ENCODE results near the gene AUTS2.

Gene AUTS2

DNA sequence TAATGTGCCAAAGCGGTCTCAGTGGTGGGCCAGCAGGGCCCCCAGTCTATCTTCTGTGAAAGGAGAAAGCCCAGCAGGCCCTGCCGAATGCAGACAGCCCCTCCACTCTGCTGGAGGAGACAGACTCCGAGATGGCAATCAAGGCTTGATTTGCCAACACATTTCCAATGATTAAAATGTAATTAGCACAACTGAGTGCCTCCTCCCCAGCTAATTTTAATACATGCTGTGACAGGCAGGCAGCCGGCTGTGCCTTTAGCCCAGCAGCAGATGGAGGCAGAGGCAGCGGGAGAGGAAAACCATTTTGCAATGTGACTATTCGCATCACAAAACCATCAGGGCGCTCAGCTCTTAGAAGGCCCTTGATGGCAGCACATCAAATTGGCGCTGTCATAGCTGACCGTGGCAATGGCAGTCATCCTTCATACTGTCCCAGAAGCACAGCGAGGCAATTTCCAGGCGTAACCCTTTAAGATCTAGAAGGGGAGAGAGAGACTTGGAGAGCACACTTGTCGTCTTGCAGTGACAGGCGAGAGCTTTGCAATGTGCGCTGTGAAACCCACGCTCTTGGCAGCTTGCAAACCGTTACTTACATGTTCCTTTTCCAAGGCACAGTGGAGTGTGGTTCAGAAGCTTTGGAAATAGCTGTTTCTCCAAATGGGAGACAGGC lies 818.8 kb downstream of the AUTS2 start:
- no peak for DNase-seq (ENCODE audit: low read depth)

DNA sequence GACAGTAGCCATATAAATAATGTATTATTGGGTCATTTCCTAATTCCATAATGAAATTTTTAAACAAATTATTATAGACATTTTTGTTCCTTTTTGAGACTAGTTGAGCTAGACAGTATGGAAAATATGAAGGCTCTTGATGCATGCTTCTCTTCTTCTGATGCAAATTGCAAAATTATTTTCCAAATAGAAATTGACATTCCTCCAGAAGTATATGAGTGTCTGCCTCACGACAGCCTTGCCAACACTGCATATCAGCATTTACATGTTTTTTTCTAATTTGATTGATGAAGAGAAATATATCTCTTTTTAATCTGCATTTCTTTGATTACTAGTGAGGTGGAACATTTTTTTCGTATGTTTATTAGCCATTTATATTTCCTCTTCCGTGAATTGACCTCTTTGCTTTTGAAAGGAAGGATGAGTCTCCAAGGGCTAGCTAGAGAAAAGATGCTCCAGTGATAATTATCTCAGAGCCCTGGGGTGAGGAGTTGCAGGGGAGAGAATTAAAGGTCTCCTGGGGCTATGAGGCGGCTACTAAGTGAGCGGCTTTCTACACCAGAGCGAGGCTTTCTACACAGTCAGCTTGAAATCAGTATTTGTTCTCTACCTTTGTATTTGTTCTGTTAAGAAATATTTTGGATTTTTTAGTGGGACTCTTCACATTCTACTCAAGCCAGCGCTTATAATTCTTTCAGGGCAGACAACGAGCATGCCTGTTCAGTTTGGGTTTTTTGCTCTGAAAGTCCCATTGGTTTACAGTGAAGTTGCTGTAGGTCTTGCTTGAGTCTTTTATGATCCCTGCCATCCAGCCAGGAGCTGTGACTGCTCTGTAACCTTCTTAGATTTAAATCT lies 821.5 kb downstream of the AUTS2 start:
- DNase-seq (ENCODE audit: low read depth) = no peak

DNA sequence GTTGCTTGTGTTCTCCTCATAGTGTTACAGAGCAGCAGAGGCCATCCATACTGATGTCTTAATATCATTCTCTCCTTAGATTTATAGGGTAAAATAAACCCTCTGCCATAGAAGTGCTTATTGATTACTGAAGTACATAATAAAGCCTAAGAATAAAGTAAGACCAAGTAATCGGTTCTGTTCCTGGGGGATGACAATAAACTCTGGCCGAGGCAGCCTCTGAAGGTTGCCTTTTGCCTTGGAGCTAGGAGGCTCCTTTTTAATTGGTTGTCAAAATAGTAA lies 822.0 kb downstream of the AUTS2 start:
- no peak for DNase-seq (ENCODE audit: low read depth)

DNA sequence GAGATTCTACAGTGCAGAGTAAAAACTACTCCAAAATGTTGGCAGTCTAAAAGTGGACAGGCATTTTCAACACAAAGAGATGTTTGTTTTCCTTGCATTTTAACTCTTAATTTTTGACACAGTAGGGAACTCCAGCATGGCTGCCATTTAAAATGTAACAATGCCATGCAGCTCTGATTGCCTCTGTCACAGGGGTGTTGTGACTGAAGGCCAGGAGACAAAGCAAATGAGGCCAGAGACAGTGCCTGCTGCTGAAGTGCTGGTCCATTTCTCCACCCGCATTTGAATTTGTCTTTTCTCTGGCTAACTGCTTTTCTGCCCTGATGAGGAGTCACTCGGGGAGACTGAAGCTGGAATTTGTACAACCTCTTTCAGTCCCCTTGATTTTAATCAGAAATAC lies 823.0 kb downstream of the AUTS2 start:
- no peak for DNase-seq (ENCODE audit: low read depth)

DNA sequence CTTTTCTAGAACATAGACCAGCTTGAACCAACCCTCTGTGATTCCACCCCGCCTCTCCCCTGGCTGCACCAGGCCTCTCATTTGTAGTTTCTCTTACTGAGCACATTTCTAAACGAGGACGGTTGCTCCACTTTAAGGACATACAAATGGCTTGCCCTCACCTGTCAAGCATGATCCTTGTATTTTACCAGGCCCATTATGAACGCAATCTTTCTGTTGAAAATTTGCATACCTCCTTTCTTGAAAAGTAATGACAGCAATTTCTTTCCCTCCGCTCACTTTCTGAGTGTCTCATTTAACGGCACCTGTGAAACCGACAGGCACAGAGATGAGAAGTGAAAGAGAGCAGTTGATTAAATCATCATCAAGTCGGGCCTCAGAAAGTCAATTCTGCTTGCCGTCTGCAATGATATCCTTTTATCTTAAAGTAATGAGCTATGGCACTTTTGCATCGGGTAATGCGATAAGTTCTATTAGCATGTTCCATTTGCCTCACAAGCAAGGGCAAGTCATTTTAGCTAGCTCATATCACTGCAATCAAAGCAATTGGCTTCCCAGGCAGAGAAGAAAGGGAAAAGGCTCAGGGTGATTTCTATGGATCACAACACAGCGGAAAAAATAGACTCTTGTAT lies 828.1 kb downstream of the AUTS2 start:
- no peak for DNase-seq (ENCODE audit: low read depth)

DNA sequence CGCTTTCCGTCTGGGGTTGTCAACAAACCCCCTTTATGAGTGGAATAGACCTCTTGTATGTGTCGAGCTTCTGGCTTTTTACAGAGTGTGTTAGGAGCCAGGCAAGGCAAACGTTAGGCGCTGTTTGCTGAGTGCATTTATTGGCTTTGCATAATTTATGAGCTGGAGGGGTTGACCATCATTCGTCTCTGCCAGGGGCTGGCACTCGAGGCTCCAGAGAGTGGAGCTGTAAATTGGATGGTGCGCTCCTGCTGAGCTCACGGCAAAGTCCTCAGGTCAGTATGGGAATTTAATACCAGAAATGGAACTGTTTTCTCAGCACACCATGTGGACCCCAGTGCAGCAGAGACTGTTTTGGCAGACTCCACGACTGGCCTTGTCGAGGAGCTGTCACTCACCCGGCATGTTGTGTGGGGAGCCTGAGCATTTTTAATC lies 834.3 kb downstream of the AUTS2 start:
- no peak for DNase-seq (ENCODE audit: low read depth)

DNA sequence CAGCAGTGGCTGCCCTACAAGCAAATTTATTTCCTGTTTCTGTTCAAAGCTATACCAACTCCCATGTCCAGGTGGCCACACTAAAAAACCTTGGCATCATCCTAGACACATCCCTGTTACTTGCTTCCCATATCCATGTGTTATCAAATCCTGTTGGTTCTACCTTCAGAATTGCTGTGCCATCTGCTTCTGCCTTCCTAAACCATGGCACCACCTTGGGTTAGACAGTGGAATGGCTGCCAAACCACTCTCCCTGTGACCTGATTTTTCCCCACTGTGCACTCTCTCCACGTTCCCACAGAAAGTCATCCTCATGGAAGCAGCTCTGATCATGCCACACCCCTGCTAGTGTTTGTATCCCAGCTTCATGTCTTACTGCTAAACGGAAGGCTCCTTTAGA lies 836.1 kb downstream of the AUTS2 start:
- DNase-seq (ENCODE audit: low read depth) = no peak

DNA sequence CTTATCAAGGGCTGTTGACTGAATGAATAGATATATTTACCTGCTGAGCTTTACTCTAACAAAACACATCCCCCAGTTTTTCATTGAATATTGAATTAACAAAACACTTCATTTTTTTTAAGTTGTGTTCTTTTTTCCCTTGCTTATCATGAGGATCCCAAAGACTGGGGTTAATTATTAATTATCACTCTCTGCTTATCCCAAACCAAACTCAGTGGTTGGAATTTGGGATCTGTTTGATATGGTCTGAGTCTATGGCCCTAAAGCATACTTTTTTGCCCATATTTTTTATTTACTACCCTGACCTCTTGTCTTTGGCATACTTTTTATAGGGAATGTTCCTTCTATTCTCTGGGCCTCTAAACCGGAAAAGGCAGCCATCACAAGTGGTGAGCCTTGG lies 836.5 kb downstream of the AUTS2 start:
- DNase-seq (ENCODE audit: low read depth) = no peak

DNA sequence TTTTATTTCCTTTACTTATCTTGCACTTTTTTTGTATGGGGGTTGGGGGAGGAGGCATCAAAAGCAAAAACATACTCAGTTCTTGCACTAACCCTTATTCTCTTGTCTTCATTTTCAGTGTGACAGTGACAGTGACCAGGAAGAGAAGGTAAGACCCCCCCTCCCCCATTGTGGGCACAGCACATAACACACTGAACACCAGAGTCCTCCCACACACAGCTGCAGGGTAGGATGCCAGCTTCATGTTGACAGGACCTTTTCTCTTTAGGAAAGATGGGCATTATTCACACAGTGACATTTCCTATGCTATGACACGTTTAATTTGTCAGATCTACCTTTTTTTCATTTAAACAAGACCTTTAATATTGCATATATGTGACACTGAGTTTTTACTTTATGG lies 837.4 kb downstream of the AUTS2 start:
- no peak for DNase-seq (ENCODE audit: low read depth)

DNA sequence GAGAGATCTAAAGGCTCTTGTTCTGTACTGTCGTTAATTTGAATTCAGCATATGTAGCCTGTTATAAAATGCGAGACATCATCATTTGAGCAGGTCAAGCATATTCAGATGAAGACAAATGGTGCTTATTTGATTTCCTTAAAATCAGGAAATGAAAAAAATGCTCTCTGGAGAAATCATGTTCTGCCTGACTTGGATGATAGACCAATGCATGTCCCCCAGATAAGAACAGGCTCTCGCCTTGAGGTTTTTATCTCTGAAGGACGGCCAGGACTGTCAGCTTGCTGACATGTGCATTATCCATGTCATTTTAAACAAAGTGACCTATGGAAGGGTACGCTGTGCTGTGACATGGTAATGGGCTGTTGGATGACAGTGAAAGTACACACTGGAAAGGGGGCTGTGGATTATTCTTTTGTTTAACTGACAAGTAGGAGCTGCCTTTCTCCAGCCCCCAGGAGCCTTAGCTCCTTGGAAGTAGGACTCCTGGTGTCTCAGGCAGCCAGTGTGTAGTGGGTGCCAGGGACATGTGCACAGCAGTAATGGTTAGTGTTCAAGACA lies 838.6 kb downstream of the AUTS2 start:
- no peak for DNase-seq (ENCODE audit: low read depth)

DNA sequence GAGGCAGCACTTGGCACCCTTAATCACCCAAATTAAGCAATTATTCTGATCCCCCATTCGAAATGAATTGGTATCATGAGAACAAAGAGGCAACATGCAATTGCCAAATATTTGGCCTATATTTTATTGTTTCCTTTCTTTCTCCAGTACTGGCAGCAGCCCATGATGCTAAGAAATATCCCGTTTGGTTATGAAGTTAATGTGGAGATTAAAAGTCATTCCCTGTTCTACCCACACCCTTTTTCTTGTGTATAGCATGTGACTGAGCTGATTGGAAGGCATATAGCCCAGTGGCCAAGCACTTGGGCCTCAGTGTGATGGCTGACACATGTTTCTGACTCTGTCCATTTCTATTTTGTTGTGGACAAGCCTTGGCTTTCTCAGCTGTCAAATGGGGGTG lies 841.4 kb downstream of the AUTS2 start:
- DNase-seq (ENCODE audit: low read depth) = no peak

DNA sequence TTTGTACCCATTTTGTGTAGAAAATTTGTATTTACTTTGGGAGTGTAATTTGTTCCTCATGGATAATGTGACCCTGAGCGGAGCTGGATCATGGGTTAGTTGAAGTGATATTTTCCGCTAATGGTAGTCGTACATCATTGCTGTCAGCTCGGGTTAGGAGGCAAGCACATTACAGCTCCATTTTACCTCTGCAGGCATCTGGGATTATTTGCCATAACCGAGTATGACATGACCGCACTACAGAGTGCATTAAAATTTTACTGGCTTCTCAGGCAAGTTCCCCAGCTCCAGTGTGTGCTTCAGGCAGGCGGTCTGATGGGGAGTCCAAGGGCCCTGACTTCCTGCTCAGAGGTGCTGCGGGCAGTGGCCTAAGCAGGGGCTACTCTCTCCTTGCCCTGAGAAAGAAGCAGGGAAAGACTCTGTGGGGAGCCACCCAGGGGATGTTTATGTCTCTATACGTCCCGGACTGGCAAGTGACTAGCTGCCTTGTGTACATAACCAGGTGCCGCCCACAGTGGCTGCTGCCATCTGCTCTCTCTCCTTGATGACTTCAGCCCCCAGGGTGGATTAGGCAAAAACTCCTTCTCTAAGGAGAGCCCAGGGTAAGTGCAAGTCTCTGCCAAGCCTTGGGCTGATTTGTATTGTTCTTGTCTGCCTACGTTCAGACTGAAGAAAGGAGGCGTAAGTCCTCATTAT lies 848.3 kb downstream of the AUTS2 start:
- no peak for DNase-seq (ENCODE audit: low read depth)

DNA sequence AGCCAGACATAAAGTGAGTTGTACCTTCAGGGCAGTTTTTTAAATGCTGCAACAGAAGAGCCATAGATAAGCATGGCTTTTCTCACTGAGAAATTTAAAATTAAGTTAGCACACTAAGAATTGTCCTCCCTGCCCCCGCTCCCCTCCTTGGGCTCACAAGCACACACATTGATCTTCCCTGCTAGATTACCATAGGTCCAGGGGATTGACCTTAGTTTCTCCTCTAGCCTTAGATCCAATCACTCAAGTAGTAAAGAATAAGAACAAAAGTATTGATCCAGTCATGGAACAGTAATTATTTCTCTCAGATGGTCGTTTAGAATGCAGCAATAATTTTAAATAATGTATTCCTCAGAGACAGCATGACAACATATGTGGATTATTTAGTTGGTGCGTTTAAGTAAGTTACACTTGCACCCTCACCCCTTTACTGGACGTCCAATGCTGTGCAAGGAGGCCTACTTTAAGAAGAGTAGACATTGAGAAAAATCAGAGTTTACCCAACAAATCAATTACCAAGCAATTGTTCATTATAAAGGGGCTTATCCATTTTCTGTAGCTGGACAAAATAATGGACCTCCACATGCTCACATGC lies 850.1 kb downstream of the AUTS2 start:
- no peak for DNase-seq (ENCODE audit: low read depth)

DNA sequence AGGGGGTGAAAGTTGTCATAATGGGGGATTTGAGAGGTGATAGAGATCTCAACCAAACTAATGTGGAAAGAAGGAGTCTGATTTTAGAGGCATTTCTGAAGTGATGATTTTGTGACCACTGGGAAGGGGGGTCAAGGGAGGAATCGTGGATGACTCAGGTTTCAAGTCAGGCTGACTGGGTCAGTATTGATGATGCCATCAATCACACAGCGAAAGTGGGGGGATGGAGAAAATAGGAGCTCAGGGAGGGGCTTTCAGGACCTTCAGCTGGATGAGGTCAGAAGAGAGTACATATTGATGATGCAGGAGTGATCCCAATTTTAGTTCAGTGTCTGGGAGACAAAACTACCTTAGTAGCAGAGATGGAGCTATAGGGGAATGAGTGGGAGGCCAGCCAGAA lies 852.5 kb downstream of the AUTS2 start:
- DNase-seq (ENCODE audit: low read depth) = no peak

DNA sequence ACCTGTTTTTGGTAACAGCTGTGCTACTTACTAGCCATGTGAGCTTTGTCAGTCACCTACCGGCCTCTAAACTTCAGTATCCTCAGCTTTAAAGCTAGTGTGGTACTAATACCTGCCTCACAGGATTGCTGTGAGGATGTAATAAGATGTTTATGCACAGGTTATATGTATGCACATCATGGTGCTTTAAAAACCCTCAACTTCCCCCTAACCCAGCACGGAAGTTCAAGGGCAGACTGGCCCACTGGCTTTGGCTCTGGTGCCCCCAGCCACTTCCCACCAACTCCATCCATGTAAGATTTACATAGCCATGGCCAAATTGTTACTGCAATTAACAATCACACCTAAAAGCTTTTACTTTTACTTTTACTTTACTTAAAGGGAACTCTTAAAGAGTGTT lies 857.6 kb downstream of the AUTS2 start:
- no peak for DNase-seq (ENCODE audit: low read depth)

DNA sequence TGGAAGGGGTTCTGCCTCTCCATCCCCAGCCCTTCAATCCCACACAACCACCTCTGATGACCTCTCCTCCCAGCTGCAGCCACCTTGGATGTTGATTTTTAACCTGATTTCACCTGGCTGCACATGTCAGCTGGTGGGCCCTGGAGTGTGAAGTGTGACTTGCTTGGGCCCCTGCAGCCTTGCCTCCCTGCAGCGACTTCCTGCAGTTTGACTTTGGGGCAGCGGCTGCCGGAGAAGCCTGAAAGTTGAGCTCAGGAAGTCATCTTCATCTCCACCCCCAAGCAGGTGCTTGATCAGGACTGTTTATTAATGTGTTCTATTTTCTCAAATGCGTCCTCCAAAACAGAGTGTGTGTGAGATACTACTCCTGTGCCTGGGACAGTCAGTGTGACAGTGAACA lies 858.4 kb downstream of the AUTS2 start:
- no peak for DNase-seq (ENCODE audit: low read depth)

DNA sequence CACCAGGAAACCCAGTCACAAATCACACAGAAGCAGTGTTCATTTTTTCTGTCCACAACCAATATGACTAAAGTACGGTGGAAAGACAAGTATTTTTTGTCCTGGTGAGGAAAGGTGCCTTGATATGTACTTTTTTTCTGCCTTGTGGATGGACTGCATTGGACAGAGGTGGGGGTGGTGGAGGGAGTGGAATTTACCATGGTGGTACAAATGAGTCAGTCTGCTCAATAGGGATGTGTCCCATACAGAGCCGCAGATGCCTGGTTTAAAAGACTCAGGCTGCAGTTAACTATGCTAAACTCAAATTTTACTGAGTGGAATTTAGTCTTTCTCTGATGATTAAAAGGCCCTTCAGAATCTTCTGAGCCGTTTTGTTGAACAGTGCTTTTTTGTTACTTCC lies 859.2 kb downstream of the AUTS2 start:
- DNase-seq (ENCODE audit: low read depth) = no peak

DNA sequence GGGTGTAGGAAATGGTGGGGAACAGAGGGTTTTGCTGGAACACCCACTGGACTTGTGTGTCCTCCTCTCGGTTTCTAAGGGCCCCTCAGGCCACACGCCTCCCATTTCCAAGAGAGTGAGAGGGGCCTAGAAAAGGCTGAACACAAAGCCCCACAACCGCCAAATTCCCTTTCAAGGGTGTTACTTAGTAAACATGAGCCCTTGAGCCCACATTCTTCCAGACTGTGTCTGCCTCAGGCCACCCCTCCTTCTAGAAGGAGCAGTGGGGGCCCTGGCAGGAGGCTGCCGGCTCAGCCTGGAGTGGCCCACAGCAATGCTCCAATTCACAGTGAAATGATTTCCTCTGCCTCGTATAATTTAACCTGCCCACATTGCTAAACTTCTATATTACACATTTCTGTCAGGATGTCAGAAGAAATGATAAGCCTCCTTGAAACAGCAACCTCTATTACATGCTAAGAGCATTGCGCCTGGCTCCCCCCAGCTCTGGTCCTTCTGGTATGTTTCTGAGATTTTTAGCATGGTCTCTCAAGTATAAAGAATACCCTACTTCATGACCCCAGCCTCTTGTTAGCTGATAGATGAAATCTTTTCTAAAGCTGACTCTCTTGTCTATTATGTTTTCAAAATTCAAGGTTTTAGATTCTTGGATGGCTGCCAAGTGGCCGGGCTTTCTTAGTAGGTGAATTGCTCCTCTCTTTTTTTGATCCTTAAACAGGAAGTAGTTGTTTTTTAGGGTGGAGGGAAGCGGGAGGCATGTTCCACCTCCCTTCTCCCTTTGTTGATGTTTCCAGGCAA lies 859.8 kb downstream of the AUTS2 start:
- DNase-seq (ENCODE audit: low read depth) = no peak

DNA sequence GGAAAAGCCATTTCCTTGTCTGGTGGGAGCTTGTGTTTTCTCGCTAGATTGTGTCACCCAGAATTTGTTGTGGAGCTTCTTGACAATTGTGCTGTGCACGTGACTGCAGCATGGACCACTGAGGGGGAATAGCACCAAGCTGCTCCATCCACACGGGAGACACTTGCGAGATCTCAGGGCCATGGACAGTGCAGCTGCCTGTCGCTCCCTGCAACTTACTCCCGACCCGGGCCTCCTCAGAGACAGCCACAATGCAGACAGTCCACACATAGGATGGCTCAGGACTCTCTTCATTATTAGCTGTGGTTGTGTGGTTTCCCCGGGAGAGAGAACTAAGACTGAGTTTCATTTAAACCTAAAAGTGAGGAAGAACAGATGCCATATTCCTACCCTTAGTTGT lies 860.5 kb downstream of the AUTS2 start:
- no peak for DNase-seq (ENCODE audit: low read depth)

DNA sequence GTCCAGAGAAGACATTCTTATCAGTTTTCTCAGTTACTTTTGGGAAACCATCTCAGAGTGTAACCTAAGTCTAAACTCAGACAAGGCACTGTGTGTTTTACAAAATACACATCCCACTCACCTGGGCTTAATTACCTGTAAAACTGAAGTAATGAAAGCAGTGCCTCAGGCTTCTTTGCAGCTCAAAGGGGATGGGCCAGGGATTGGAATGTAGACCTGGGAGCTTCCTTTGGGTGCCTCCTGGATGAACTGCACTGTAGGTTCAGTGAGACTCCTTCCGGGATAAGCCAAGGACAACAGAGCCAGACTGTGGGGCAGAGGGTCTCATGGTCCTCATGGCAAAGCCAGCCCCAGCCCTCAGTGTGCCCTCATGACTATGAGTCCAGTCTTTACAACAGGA lies 861.3 kb downstream of the AUTS2 start:
- no peak for DNase-seq (ENCODE audit: low read depth)

DNA sequence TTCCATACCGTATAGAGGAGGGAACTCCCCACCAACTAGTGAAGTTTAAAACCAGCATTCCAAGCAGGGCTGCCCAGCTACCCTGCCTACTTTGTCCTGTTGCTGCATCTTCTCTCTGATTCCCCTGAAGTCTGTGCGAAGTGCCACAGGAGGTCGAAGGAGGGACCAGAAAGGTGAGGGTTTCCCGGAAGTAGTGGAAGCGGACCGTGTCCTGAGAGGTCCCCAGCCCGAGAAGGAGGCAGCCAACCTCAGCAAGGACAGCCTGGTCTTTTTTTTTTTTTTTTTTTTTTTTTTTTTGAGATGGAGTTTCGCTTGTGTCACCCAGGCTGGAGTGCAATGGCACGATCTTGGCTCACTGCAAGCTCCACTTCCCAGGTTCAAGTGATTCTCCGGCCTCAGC lies 861.8 kb downstream of the AUTS2 start:
- DNase-seq (ENCODE audit: low read depth) = no peak

Measured in HS-5 (cell line).